SHP77 (cell line): ENCODE results near the gene TUBG2.
"Not testable (repeated sequence)": the region's sequence is repeated elsewhere in the genome, so short reads cannot be mapped to it uniquely, and the experiment has no call there.

Experiments used
- DNase-seq, 2 experiments: peaks; one replicate each; lab custom pipeline; 2025; lab: John Stamatoyannopoulos, UW

Gene TUBG2

GRCh38 chr17:42659079-42659931 is at the start of gene TUBG2:
Gene TUBG2, plus strand, starts transcription at chr17:42659284. Its CDS starts 220 bp downstream, at chr17:42659504.
- peak; percentile 91 to 93 for DNase-seq

GRCh38 chr17:42609814-42610801 is 49.0 kb upstream of the TUBG2 start:
- not testable (repeated sequence) for DNase-seq

- no peak for DNase-seq
Observed at GRCh38 chr17:42612013-42612412, 47.1 kb upstream of the TUBG2 start.

GRCh38 chr17:42613699-42614295 is 45.3 kb upstream of the TUBG2 start:
- no peak for DNase-seq

- DNase-seq = no peak
Observed at GRCh38 chr17:42617956-42618431, 41.1 kb upstream of the TUBG2 start.

GRCh38 chr17:42618442-42619150 is 40.5 kb upstream of the TUBG2 start:
- DNase-seq = peak; percentile 66 to 85

GRCh38 chr17:42621987-42622386 is 37.1 kb upstream of the TUBG2 start:
- DNase-seq = not testable (repeated sequence)

- no peak for DNase-seq
Observed at GRCh38 chr17:42623271-42623670, 35.8 kb upstream of the TUBG2 start.

GRCh38 chr17:42623732-42624596 is 35.1 kb upstream of the TUBG2 start:
- peak; percentile 9 to 40 for DNase-seq

- DNase-seq = not testable (repeated sequence)
Observed at GRCh38 chr17:42627032-42627764, 31.9 kb upstream of the TUBG2 start.

GRCh38 chr17:42629411-42630009 is 29.6 kb upstream of the TUBG2 start:
- DNase-seq = no peak

- no peak for DNase-seq
Observed at GRCh38 chr17:42632949-42633444, 26.1 kb upstream of the TUBG2 start.

- DNase-seq = no peak
Observed at GRCh38 chr17:42639525-42640113, 19.5 kb upstream of the TUBG2 start.

- DNase-seq = no peak
Observed at GRCh38 chr17:42640121-42640520, 19.0 kb upstream of the TUBG2 start.

- DNase-seq = peak in 1 of 2 experiments; percentile 2
Observed at GRCh38 chr17:42642336-42642735, 16.7 kb upstream of the TUBG2 start.

GRCh38 chr17:42647778-42648177 is 11.3 kb upstream of the TUBG2 start:
- no peak for DNase-seq

- DNase-seq = no peak
Observed at GRCh38 chr17:42651392-42651791, 7.7 kb upstream of the TUBG2 start.
